ENCODE measurements around the gene AGBL4.

AGBL4 gene

GRCh38 chr1:49052102-49052501 lies 971.7 kb downstream of the AGBL4 start:
- no peak for DNase-seq (ENCODE audit: low spot score)

DNA sequence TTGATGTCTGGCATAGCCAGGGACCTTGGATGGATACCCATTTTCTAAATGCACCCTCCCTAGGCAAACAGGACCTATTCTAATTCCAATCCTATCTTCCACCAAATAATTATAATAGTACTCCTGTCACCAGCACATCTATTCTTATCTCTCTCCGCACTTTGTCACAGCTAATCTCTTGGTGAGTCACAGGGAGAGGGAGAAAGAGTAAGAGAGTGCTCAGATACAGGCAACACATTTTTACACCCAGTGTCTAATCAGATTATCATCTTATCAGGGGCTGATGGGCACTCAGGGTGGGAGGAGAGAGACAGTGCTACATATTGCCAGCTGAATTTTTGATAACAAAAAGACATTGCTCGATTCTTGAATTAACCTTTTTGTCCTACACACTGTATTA lies 972.1 kb downstream of the AGBL4 start:
- DNase-seq (ENCODE audit: low spot score), result no peak
- TF ChIP-seq, protein P1, sequence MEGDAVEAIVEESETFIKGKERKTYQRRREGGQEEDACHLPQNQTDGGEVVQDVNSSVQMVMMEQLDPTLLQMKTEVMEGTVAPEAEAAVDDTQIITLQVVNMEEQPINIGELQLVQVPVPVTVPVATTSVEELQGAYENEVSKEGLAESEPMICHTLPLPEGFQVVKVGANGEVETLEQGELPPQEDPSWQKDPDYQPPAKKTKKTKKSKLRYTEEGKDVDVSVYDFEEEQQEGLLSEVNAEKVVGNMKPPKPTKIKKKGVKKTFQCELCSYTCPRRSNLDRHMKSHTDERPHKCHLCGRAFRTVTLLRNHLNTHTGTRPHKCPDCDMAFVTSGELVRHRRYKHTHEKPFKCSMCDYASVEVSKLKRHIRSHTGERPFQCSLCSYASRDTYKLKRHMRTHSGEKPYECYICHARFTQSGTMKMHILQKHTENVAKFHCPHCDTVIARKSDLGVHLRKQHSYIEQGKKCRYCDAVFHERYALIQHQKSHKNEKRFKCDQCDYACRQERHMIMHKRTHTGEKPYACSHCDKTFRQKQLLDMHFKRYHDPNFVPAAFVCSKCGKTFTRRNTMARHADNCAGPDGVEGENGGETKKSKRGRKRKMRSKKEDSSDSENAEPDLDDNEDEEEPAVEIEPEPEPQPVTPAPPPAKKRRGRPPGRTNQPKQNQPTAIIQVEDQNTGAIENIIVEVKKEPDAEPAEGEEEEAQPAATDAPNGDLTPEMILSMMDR (IDR thresholded peaks at IDR 0.05; ENCODE audit: extremely low read depth, missing control alignments), result no peak

More at GRCh38 chr1:49052102-49052501, 971.7 kb downstream of the AGBL4 start:
- TF ChIP-seq, protein P1 (IDR thresholded peaks at IDR 0.05; ENCODE audit: extremely low read depth, missing control alignments), result no peak

DNA sequence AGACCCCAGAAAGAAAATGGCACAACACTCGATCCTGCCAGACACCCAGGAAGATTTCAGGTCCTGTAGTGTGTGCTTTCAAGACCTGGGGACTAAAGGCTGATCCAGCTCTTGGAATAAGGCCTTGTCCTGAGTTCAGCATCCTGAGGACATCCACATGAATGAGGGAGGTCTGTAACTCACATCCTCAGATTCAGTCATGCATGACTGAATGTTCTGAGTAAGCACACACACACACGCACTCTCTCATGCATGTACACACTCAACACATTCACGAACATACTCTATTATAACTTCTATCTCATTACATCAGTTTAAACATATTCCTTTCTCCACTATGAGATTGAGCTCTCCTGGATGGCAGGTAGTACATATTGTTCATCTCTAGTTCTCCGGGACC lies 973.7 kb downstream of the AGBL4 start:
- no peak for DNase-seq (ENCODE audit: low spot score)
- TF ChIP-seq, protein P1 (IDR thresholded peaks at IDR 0.05; ENCODE audit: extremely low read depth, missing control alignments), result no peak

- TF ChIP-seq, protein P1 (IDR thresholded peaks at IDR 0.05; ENCODE audit: extremely low read depth, missing control alignments), result no peak
- DNase-seq (ENCODE audit: low spot score), result no peak
Measured at GRCh38 chr1:49048188-49048587, 975.6 kb downstream of the AGBL4 start.

GRCh38 chr1:49046305-49046704 lies 977.4 kb downstream of the AGBL4 start:
- TF ChIP-seq, protein P1 (IDR thresholded peaks at IDR 0.05; ENCODE audit: extremely low read depth, missing control alignments), result no peak

DNA sequence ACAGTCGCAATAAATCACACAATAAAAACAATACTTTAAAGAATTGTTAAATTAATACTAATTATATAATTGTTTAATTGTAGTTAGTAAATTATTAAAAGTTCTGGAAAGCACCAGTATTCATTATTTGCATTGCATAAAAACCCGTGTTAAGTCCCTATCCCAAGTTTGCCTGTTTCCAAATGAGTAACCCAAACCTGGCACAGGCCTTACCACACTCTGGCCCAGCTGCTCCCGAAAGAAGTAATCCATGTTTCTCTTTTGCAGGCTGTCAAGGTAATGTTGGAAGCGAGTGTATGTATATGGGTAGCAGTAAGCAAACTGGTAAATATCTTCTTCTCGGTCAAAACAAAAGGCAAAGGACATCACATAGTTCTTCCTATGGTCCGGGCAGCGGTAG lies 978.4 kb downstream of the AGBL4 start:
- no peak for DNase-seq (ENCODE audit: low spot score)

More at GRCh38 chr1:49046305-49046704, 977.4 kb downstream of the AGBL4 start:
- DNase-seq (ENCODE audit: low spot score), result no peak

GRCh38 chr1:49036700-49037099 lies 987.1 kb downstream of the AGBL4 start:
- DNase-seq (ENCODE audit: low spot score), result no peak
- TF ChIP-seq, protein P1 (IDR thresholded peaks at IDR 0.05; ENCODE audit: extremely low read depth, missing control alignments), result no peak

More for the DNA sequence above, 978.4 kb downstream of the AGBL4 start:
- TF ChIP-seq, protein P1 (IDR thresholded peaks at IDR 0.05; ENCODE audit: extremely low read depth, missing control alignments), result no peak

Data from GM20000 (cell line).